ENCODE data around the gene DOCK1. TPM values are rescaled to one million over a fixed set of nuclear protein-coding genes. Genes with fewer than 3 reads are reported as not detected.

The DOCK1 gene
- total RNA-seq, 1 donor from 2014 or later, result 72.6 TPM

DNA sequence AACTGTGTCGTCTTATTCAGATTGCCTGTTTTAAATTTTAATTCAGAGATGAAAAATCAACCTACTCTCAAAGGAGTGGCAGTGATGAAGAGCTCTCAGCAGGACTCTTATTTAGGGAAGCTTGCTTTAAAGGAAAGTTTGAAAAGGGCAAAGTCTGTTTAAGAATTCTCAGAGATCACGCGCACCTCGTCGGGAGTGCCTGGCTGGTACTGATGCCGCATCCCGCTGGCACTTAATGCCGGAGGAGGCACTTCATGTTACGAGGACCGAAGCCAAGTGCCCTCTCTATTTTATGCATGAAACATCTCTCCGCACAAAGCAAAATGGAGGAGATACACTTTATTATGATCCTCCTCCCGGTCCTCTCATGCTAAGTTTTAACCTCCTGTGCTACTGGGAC, 362.2 kb downstream of the DOCK1 start:
- Histone ChIP-seq H3K9me3 (ENCODE audit: low read depth) (no peaks in the 10 kb centered on the region), H3K27ac (no peak overlapping the region), H3K9ac (no peak overlapping the region), H4K20me1 (ENCODE audit: low read depth) (no peaks in the 10 kb centered on the region), H3K36me3 (no peaks in the 10 kb centered on the region), H3F3A (ENCODE audit: low read depth) (no peaks in the 10 kb centered on the region), H3K79me2 (ENCODE audit: low read depth) (no peaks in the 10 kb centered on the region), H3K4me3 (no peak overlapping the region), H3K4me1 (no peaks in the 10 kb centered on the region), H2AFZ (replicated peaks) (no peak overlapping the region), H3K27me3 (no peaks in the 10 kb centered on the region), H3K4me2 (no peak overlapping the region)
- Mint-ChIP-seq H3K4me3 (no peak overlapping the region), H3K36me3 (peaks cover 7% of the 10 kb centered on the region), H3K27ac (no peak overlapping the region), H3K9me3 (peaks cover 1% of the 10 kb centered on the region), H3K27me3 (ENCODE audit: insufficient read depth, low read depth) (no peaks in the 10 kb centered on the region), H3K4me1 (peaks cover 11% of the 10 kb centered on the region)
- no peak for DNase-seq (ENCODE audit: low spot score)
- TF ChIP-seq, protein P1, sequence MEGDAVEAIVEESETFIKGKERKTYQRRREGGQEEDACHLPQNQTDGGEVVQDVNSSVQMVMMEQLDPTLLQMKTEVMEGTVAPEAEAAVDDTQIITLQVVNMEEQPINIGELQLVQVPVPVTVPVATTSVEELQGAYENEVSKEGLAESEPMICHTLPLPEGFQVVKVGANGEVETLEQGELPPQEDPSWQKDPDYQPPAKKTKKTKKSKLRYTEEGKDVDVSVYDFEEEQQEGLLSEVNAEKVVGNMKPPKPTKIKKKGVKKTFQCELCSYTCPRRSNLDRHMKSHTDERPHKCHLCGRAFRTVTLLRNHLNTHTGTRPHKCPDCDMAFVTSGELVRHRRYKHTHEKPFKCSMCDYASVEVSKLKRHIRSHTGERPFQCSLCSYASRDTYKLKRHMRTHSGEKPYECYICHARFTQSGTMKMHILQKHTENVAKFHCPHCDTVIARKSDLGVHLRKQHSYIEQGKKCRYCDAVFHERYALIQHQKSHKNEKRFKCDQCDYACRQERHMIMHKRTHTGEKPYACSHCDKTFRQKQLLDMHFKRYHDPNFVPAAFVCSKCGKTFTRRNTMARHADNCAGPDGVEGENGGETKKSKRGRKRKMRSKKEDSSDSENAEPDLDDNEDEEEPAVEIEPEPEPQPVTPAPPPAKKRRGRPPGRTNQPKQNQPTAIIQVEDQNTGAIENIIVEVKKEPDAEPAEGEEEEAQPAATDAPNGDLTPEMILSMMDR (IDR thresholded peaks at IDR 0.05), result no peak
- TF ChIP-seq EZH2 (IDR thresholded peaks at IDR 0.05) (no peak), EZH2phosphoT487 (IDR thresholded peaks at IDR 0.05) (no peak)

GRCh38 chr10:127272076-127272475, 366.8 kb downstream of the DOCK1 start:
- Histone ChIP-seq H3K4me1 (no peaks in the 10 kb centered on the region), H3K9me3 (ENCODE audit: low read depth) (no peaks in the 10 kb centered on the region), H3K36me3 (no peaks in the 10 kb centered on the region), H3K27me3 (no peaks in the 10 kb centered on the region), H2AFZ (replicated peaks) (no peak overlapping the region), H3K4me2 (no peak overlapping the region), H3K27ac (no peak overlapping the region), H3F3A (ENCODE audit: low read depth) (no peaks in the 10 kb centered on the region), H3K79me2 (ENCODE audit: low read depth) (no peaks in the 10 kb centered on the region), H3K4me3 (no peak overlapping the region), H3K9ac (no peak overlapping the region), H4K20me1 (ENCODE audit: low read depth) (no peaks in the 10 kb centered on the region)
- H3K27ac Mint-ChIP-seq, result peak overlapping the region; percentile 40
- H3K4me3 Mint-ChIP-seq, result no peak overlapping the region
- peaks cover 3% of the 10 kb centered on the region for H3K9me3 Mint-ChIP-seq
- DNase-seq (ENCODE audit: low spot score), result no peak
- H3K4me1 Mint-ChIP-seq, result peaks cover 14% of the 10 kb centered on the region
- H3K27me3 Mint-ChIP-seq (ENCODE audit: insufficient read depth, low read depth), result no peaks in the 10 kb centered on the region
- H3K36me3 Mint-ChIP-seq, result peaks cover 19% of the 10 kb centered on the region
- TF ChIP-seq EZH2phosphoT487 (IDR thresholded peaks at IDR 0.05) (no peak), EZH2 (IDR thresholded peaks at IDR 0.05) (no peak)
- TF ChIP-seq, protein P1 (IDR thresholded peaks at IDR 0.05), result no peak

DNA sequence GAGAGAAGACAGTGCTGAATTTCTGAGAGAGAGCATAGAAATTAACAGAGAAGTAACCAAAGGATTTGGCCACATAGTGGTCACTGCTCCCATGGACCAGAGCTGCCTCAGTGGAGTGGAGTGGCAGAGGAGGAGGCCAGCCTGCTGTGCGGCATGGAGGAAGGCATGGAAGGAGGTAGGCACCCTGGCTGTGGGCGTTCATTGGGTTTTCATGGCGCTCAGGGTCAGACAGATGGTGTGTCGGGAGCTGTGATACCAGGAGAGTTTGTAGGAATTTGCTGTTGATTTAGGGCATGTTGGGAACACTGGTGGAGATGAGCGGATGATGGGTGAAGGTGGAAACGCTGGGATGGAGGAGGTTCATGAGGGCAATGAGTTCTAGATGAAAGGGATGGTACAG, 370.0 kb downstream of the DOCK1 start:
- Histone ChIP-seq H3K4me2 (no peak overlapping the region), H3K9ac (no peak overlapping the region), H2AFZ (replicated peaks) (no peak overlapping the region), H3K4me1 (peaks cover 12% of the 10 kb centered on the region), H3F3A (ENCODE audit: low read depth) (no peaks in the 10 kb centered on the region), H3K9me3 (ENCODE audit: low read depth) (no peaks in the 10 kb centered on the region), H3K27ac (no peak overlapping the region), H3K4me3 (no peak overlapping the region), H4K20me1 (ENCODE audit: low read depth) (no peaks in the 10 kb centered on the region), H3K36me3 (no peaks in the 10 kb centered on the region), H3K79me2 (ENCODE audit: low read depth) (no peaks in the 10 kb centered on the region), H3K27me3 (no peaks in the 10 kb centered on the region)
- Mint-ChIP-seq H3K36me3 (peaks cover 24% of the 10 kb centered on the region), H3K4me1 (peaks cover 17% of the 10 kb centered on the region), H3K27ac (no peak overlapping the region), H3K9me3 (peaks cover 3% of the 10 kb centered on the region), H3K27me3 (ENCODE audit: insufficient read depth, low read depth) (no peaks in the 10 kb centered on the region), H3K4me3 (no peak overlapping the region)
- TF ChIP-seq, protein P1 (IDR thresholded peaks at IDR 0.05), result no peak
- TF ChIP-seq EZH2phosphoT487 (IDR thresholded peaks at IDR 0.05), result no peak
- TF ChIP-seq EZH2 (IDR thresholded peaks at IDR 0.05), result no peak
- DNase-seq (ENCODE audit: low spot score), result no peak
